ENCODE results near the gene CEP164.

CEP164 gene

DNA sequence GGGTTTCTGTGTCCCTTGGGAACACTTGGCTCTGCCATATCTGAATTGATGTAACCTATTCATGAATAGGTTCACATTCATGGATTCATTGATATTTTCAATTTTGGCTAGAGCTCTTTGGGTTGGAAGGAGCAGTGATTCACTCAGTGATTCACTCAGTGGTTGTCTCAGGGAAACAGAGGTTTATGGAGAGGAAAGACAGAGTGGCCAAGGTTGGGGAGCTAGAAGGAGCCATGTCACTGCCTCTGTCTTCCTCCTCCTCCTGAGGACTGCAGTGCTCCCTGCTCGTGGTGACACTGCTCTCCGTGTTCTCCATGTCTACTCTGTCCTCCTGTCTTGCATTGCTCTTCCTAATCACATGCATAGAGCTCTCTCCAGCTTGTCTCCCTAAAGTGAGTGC, 17.4 kb downstream of the CEP164 start:
- TF ChIP-seq POLR2AphosphoS5 (IDR thresholded peaks at IDR 0.05; ENCODE audit: low read depth, low read length) (no peak), POLR2A (IDR thresholded peaks at IDR 0.05; ENCODE audit: low read depth, low read length) (no peak), POU2F2 (IDR thresholded peaks at IDR 0.05; ENCODE audit: low read depth, low read length) (no peak), SPI1 (IDR thresholded peaks at IDR 0.05; ENCODE audit: low read depth, low read length) (no peak), TAF1 (IDR thresholded peaks at IDR 0.05; ENCODE audit: low read depth, low read length) (no peak), PAX5 (IDR thresholded peaks at IDR 0.05; ENCODE audit: insufficient read depth, low read length, severe bottlenecking) (no peak)
- FAIRE-seq (no peak), DNase-seq (ENCODE audit: insufficient read length, low spot score) (no peak)

DNA sequence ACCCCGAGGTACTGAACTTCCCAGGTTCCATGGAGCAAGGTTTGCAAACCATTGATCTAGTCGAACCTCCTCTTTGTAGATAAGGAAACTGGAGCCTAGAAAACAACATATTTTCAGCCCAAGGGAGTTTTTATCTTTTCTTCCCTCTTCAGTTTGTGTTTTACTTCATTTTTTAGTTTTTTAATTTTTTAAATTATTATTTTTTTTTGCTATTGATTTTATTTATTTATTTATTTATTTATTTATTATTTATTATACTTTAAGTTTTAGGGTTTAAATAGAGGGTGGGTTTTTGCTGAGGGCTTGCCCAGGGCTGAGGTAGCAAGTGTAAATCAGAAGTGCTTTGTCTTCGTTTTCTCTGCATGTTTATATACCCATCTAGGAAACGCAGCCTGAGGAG, 26.9 kb downstream of the CEP164 start:
- DNase-seq (ENCODE audit: insufficient read length, low spot score) (no peak), FAIRE-seq (no peak)
- no peak for TF ChIP-seq POU2F2 (IDR thresholded peaks at IDR 0.05; ENCODE audit: low read depth, low read length)
- TF ChIP-seq PAX5 (IDR thresholded peaks at IDR 0.05; ENCODE audit: insufficient read depth, low read length, severe bottlenecking), result no peak
- TF ChIP-seq TAF1 (IDR thresholded peaks at IDR 0.05; ENCODE audit: low read depth, low read length), result no peak
- TF ChIP-seq SPI1 (IDR thresholded peaks at IDR 0.05; ENCODE audit: low read depth, low read length), result no peak
- no peak for TF ChIP-seq POLR2AphosphoS5 (IDR thresholded peaks at IDR 0.05; ENCODE audit: low read depth, low read length)
- TF ChIP-seq POLR2A (IDR thresholded peaks at IDR 0.05; ENCODE audit: low read depth, low read length), result no peak

DNA sequence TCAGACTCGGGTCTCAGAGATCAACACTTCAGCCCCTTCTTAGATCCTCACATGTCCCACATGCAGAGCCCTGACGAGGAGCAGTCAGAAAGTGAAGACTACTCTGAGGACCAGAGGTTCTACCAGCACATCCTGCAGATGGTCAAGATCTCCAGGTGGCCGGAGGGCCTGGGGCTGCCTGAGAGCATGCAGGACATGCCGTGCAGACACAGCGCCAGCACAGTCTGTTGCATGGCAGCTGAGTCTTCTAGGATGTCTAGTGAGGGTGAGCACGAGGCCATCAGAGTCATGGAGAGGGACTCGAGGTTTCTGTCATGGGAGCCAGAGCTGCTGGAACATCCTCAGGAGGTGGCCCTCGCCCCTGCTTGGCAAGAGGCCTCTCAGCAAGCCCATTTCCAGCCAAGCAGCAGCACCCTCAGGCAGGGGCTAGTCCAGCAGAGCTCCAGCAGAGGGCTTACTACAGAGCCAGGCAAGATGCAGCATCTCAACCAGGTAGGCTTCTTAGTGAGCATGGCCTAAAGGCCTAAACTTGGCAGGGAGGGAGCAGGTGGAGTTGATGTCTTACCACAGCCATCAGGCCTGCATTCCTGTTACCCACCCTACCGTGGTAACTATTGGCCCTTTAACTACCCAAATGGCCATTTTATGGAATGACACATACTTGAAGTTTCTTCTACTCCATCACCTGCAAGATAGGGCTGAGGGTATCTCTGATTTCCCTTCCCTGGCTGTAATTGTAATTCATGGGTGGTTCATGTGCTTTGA, 28.7 kb downstream of the CEP164 start:
- FAIRE-seq (no peak), DNase-seq (ENCODE audit: insufficient read length, low spot score) (no peak)
- no peak for TF ChIP-seq POU2F2 (IDR thresholded peaks at IDR 0.05; ENCODE audit: low read depth, low read length)
- no peak for TF ChIP-seq PAX5 (IDR thresholded peaks at IDR 0.05; ENCODE audit: insufficient read depth, low read length, severe bottlenecking)
- TF ChIP-seq POLR2AphosphoS5 (IDR thresholded peaks at IDR 0.05; ENCODE audit: low read depth, low read length), result no peak

DNA sequence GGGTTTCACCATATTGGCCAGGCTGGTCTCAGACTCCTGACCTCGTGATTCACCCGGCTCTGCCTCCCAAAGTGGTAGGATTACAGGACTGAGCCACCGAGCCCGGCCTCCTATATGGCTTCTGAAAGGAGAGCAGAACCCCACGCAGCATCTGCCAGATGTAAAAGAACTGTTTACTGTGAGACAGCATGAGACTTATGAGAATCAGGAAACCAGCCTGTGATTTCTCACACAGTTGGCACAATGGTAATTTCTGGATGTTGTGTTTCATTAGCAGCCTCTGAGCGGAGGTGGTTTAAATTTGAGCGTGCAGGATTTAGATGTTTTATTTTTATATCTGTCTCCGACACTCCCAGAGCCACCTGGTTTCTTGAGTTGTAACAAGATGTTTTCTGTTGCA, 33.8 kb downstream of the CEP164 start:
- no peak for FAIRE-seq
- no peak for DNase-seq (ENCODE audit: insufficient read length, low spot score)
- TF ChIP-seq SPI1 (IDR thresholded peaks at IDR 0.05; ENCODE audit: low read depth, low read length) (no peak), TAF1 (IDR thresholded peaks at IDR 0.05; ENCODE audit: low read depth, low read length) (no peak), POLR2AphosphoS5 (IDR thresholded peaks at IDR 0.05; ENCODE audit: low read depth, low read length) (no peak), POU2F2 (IDR thresholded peaks at IDR 0.05; ENCODE audit: low read depth, low read length) (no peak), PAX5 (IDR thresholded peaks at IDR 0.05; ENCODE audit: insufficient read depth, low read length, severe bottlenecking) (no peak), POLR2A (IDR thresholded peaks at IDR 0.05; ENCODE audit: low read depth, low read length) (no peak)

DNA sequence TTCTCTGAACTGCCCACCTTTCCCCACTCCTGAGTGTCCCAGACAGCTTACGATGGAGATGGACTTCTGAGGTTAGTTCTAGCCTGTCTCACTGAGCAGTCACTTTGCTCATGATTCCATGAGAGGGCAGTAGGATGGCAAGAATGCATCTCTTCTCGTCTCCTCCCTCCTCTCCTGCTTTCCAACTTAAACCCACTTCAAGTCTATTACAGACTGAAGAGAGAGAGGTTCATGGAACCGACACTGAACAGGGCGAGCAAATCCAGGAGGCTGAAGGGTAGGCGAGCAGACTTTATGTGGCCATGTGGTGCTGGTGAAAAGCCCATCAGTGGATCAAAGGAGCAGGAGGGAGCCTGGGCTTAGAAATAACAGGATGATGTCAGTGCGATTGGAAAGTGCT, 38.6 kb downstream of the CEP164 start:
- FAIRE-seq (no peak), DNase-seq (ENCODE audit: insufficient read length, low spot score) (no peak)

DNA sequence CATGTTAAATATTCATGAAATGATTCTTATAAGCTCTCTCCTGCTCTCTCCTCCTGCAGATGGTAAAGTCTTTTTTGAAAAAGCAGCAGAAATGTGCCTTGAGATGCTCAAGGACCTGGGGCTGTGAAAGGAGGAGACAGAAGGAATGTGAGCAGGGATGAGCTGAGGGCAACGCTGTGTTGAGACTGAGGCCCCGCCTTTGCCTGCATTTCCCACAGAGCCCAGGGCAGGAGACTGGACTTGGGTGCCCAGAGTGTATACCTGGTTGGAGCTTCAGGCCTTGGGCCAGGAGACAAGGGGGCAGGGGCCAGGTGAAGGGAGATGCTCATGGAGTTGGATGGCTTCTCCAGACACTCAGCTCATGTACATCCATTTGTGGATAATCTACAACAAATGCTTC, 39.2 kb downstream of the CEP164 start:
- no peak for TF ChIP-seq POU2F2 (IDR thresholded peaks at IDR 0.05; ENCODE audit: low read depth, low read length)
- TF ChIP-seq POLR2A (IDR thresholded peaks at IDR 0.05; ENCODE audit: low read depth, low read length), result no peak
- no peak for TF ChIP-seq SPI1 (IDR thresholded peaks at IDR 0.05; ENCODE audit: low read depth, low read length)
- no peak for TF ChIP-seq POLR2AphosphoS5 (IDR thresholded peaks at IDR 0.05; ENCODE audit: low read depth, low read length)
- TF ChIP-seq PAX5 (IDR thresholded peaks at IDR 0.05; ENCODE audit: insufficient read depth, low read length, severe bottlenecking), result no peak
- TF ChIP-seq TAF1 (IDR thresholded peaks at IDR 0.05; ENCODE audit: low read depth, low read length), result no peak
- FAIRE-seq (no peak), DNase-seq (ENCODE audit: insufficient read length, low spot score) (no peak)

More for the DNA sequence above, 38.6 kb downstream of the CEP164 start:
- TF ChIP-seq PAX5 (IDR thresholded peaks at IDR 0.05; ENCODE audit: insufficient read depth, low read length, severe bottlenecking) (no peak), POU2F2 (IDR thresholded peaks at IDR 0.05; ENCODE audit: low read depth, low read length) (no peak), POLR2A (IDR thresholded peaks at IDR 0.05; ENCODE audit: low read depth, low read length) (no peak), POLR2AphosphoS5 (IDR thresholded peaks at IDR 0.05; ENCODE audit: low read depth, low read length) (no peak), TAF1 (IDR thresholded peaks at IDR 0.05; ENCODE audit: low read depth, low read length) (no peak), SPI1 (IDR thresholded peaks at IDR 0.05; ENCODE audit: low read depth, low read length) (no peak)

DNA sequence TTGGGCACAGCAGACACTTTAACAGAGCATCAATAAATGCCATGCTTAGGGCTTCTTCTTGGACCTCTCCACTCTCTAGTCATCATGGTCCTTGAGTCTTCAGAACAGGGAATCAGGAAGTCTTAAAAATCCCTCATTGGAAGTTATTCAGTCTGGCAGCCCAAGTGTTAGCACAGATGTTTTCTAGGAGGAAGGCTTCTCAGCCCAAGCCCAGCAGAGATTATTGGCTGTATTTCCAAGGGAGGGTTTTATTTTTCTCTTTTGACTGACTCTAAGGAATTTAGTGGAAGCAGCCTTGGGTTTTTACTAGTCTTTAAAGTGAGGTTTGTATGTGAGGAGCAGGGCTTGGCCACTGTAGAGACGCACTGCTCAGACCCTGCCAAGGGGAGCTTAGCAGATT, 41.9 kb downstream of the CEP164 start:
- no peak for DNase-seq (ENCODE audit: insufficient read length, low spot score)
- TF ChIP-seq SPI1 (IDR thresholded peaks at IDR 0.05; ENCODE audit: low read depth, low read length) (no peak), POU2F2 (IDR thresholded peaks at IDR 0.05; ENCODE audit: low read depth, low read length) (no peak), TAF1 (IDR thresholded peaks at IDR 0.05; ENCODE audit: low read depth, low read length) (no peak), POLR2A (IDR thresholded peaks at IDR 0.05; ENCODE audit: low read depth, low read length) (no peak), POLR2AphosphoS5 (IDR thresholded peaks at IDR 0.05; ENCODE audit: low read depth, low read length) (no peak), PAX5 (IDR thresholded peaks at IDR 0.05; ENCODE audit: insufficient read depth, low read length, severe bottlenecking) (no peak)
- no peak for FAIRE-seq

DNA sequence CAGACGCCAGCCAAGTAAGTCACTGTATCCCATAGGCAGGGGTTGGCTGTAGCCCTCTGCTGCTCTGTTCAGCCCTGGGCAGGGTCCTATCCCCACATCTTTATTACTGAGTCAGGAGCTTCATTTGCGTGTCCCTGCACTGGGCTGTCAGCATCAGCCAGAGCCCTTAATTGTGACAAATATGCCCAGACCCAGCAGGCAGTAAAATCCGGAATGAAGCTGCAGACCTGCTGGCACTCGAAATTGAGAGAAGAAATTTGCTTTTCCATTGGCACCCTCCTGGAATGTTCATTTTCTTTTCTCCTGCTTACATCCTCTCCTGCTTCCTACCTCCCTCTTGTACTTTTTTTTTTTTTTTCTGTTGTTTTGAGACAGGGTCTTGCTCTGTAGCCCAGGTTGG, 43.8 kb downstream of the CEP164 start:
- DNase-seq (ENCODE audit: insufficient read length, low spot score) (no peak), FAIRE-seq (no peak)
- TF ChIP-seq POU2F2 (IDR thresholded peaks at IDR 0.05; ENCODE audit: low read depth, low read length) (no peak), PAX5 (IDR thresholded peaks at IDR 0.05; ENCODE audit: insufficient read depth, low read length, severe bottlenecking) (no peak), SPI1 (IDR thresholded peaks at IDR 0.05; ENCODE audit: low read depth, low read length) (no peak), TAF1 (IDR thresholded peaks at IDR 0.05; ENCODE audit: low read depth, low read length) (no peak), POLR2AphosphoS5 (IDR thresholded peaks at IDR 0.05; ENCODE audit: low read depth, low read length) (no peak), POLR2A (IDR thresholded peaks at IDR 0.05; ENCODE audit: low read depth, low read length) (no peak)

DNA sequence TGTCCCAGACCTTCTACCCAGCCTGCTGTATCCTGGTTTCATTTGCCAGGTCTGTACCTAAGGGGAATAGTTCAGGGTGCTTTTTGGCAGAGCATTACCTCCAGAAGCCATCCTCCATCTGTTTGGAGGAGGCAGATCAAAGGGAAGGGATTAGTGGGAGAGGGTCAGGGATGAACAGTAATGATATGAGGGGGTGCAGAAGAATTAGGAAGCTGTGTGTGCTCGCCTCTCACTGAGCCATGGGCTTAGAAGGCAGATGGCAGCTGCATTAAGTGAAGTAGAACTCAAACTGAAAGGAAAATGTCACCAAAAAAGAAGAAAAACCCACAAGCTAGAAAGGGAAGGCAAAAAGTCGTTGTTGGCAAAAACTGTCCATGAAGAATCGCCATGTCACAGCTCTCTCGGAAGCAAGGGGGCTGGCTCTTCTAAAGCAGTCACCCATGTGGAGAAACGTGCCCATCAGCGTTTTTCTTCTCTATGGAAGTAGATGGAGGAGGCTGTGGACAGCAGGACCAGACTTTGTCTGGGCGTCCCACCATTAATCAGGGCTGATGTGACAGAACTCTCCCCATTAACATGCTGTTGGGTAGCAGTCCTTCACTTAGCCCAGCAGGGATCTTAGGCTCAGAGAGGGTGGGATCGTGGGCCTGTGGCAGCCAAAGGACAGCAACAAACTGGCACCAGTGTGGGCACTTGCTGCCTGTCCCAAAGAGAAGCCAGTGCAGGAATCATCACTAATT, 46.8 kb downstream of the CEP164 start:
- DNase-seq (ENCODE audit: insufficient read length, low spot score) (no peak), FAIRE-seq (no peak)
- TF ChIP-seq POLR2A (IDR thresholded peaks at IDR 0.05; ENCODE audit: low read depth, low read length) (no peak), POU2F2 (IDR thresholded peaks at IDR 0.05; ENCODE audit: low read depth, low read length) (no peak)

Data from GM12891 (cell line).